Lower leg skin (tissue), 3 donors: ENCODE measurements around the gene PDZD7.

Experiments
- CTCF ChIP-seq, 3 donors: fragments of 450-650 bp; IDR thresholded peaks; one replicate each; pipeline ENCODE4 v1.5.1; 2016; ENCODE audit warnings: antibody characterized with exemption in 3 of 3, mild to moderate bottlenecking in 3 of 3, moderate library complexity in 2 of 3
- POLR2A ChIP-seq, 2 donors: fragments of 450-650 bp; IDR thresholded peaks; one replicate each; pipeline ENCODE4 v1.6.1; 2016 to 2017; ENCODE audit warnings: antibody characterized with exemption in 2 of 2, mild to moderate bottlenecking in 1 of 2, moderate library complexity in 1 of 2

DNA sequence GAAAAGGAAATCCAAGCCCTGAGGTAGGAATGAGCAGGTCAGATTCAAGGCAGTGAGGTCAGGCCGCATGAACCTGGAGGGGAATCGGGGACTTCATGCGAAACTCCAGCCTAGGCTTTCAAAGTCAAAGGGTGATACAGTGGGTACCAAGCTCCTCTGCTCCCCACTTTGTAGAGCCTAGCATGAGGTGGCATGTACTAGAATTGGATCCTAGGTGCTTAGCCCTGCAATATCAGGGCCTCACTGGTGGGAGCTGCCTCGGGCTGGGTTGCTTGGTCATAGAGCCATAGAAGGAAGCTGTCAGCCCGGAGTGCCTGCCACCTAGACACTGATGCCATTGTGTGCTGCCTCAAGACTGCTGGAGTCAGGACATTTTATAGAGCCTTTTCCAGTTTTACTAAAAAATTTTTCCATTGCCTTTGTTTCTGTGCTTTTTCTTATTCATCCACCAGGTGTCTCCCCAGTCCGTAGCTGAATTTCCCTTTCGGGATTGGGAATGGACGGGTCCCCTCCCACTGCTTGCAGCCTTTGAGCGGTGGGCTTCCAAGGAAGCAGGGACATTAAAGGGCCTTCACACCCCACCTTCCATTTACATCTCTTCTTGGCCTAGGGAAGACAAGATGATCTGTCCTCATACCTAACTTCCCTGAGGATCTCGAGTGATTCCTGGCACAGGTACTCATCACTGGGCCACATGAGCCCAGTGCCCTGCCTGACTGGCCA, 36.8 kb downstream of the PDZD7 start:
- TF ChIP-seq CTCF (IDR thresholded peaks at IDR 0.05) (peak in 1 of 3 donors; percentile 13), POLR2A (IDR thresholded peaks at IDR 0.05) (no peak)
